MM.1S (cell line): Measurements from ENCODE around the gene CDC27.
"Not testable (repeated sequence)": the region's sequence is repeated elsewhere in the genome, so short reads cannot be mapped to it uniquely, and the experiment has no call there.

Source experiments
- DNase-seq: peaks from one replicate; pipeline ENCODE4 v3.0.0-alpha.2; 2015
- H2AFZ ChIP-seq: fragments of 300-600 bp; sonication (generic); 2 replicates; pipeline ENCODE4 v1.6.0; 2016; ENCODE audit warnings: antibody characterized with exemption, low read length
- H3F3A ChIP-seq: fragments of 300-600 bp; sonication (generic); 2 replicates; pipeline ENCODE4 v1.6.1; 2016; ENCODE audit warnings: mild to moderate bottlenecking, antibody characterized with exemption, low read length, moderate library complexity, mixed read lengths; ENCODE audit not compliant: insufficient read depth
- H3K27ac ChIP-seq: fragments of 300-600 bp; sonication (generic); 2 replicates; pipeline ENCODE4 v1.5.1; 2016; ENCODE audit warnings: mild to moderate bottlenecking, low read length
- H3K27me3 ChIP-seq: fragments of 300-600 bp; sonication (generic); replicated peaks from 2 replicates; pipeline ENCODE4 v1.6.0; 2016; ENCODE audit warnings: low read length; ENCODE audit not compliant: insufficient read depth
- H3K36me3 ChIP-seq: fragments of 300-600 bp; sonication (generic); replicated peaks from 2 replicates; pipeline ENCODE4 v1.6.1; 2016; ENCODE audit warnings: mild to moderate bottlenecking, low read length, mixed read lengths; ENCODE audit not compliant: insufficient read depth
- H3K4me1 ChIP-seq: fragments of 300-600 bp; sonication (generic); 2 replicates; pipeline ENCODE4 v1.6.1; 2016; ENCODE audit warnings: low read length, mixed read lengths
- H3K4me2 ChIP-seq: fragments of 300-600 bp; sonication (generic); 2 replicates; pipeline ENCODE4 v1.6.0; 2016; ENCODE audit warnings: low read depth, low read length
- H3K4me3 ChIP-seq: fragments of 300-600 bp; sonication (generic); 2 replicates; pipeline ENCODE4 v1.5.1; 2016; ENCODE audit warnings: low read length, mixed read lengths
- H3K79me2 ChIP-seq: fragments of 300-600 bp; sonication (generic); 2 replicates; pipeline ENCODE4 v1.6.1; 2016; ENCODE audit warnings: mixed run types, low read length, mixed read lengths
- H3K9ac ChIP-seq: fragments of 300-600 bp; sonication (generic); 2 replicates; pipeline ENCODE4 v1.6.1; 2016; ENCODE audit warnings: low read length, mixed read lengths
- H3K9me2 ChIP-seq: fragments of 300-600 bp; sonication (generic); replicated peaks from 2 replicates; pipeline ENCODE4 v1.6.1; 2016; ENCODE audit warnings: mild to moderate bottlenecking, low read length, mixed read lengths; ENCODE audit not compliant: insufficient read depth
- H3K9me3 ChIP-seq: fragments of 300-600 bp; sonication (generic); replicated peaks from 2 replicates; pipeline ENCODE4 v1.6.1; 2016; ENCODE audit warnings: mild to moderate bottlenecking, low read length, mixed read lengths; ENCODE audit not compliant: insufficient read depth
- H4K20me1 ChIP-seq: fragments of 300-600 bp; sonication (generic); 2 replicates; pipeline ENCODE4 v1.6.1; 2016; ENCODE audit warnings: mild to moderate bottlenecking, low read length, moderate library complexity, mixed read lengths; ENCODE audit not compliant: insufficient read depth
- EZH2 ChIP-seq: fragments of 300-600 bp; sonication (generic); optimal IDR thresholded peaks from 2 replicates; pipeline ENCODE3; 2017; ENCODE audit warnings: low read depth, mild to moderate bottlenecking, antibody characterized with exemption, low read length, mixed read lengths
- EZH2phosphoT487 ChIP-seq: fragments of 300-600 bp; sonication (generic); IDR thresholded peaks from 2 replicates; pipeline ENCODE4 v1.6.1; 2018; ENCODE audit warnings: antibody characterized with exemption, low read length
- TF ChIP-seq, protein P1 (sequence below): fragments of 300-600 bp; sonication (generic); IDR thresholded peaks from 2 replicates; pipeline ENCODE4 v1.5.1; 2016; ENCODE audit warnings: antibody characterized with exemption, low read length, mixed read lengths

CDC27 gene

DNA sequence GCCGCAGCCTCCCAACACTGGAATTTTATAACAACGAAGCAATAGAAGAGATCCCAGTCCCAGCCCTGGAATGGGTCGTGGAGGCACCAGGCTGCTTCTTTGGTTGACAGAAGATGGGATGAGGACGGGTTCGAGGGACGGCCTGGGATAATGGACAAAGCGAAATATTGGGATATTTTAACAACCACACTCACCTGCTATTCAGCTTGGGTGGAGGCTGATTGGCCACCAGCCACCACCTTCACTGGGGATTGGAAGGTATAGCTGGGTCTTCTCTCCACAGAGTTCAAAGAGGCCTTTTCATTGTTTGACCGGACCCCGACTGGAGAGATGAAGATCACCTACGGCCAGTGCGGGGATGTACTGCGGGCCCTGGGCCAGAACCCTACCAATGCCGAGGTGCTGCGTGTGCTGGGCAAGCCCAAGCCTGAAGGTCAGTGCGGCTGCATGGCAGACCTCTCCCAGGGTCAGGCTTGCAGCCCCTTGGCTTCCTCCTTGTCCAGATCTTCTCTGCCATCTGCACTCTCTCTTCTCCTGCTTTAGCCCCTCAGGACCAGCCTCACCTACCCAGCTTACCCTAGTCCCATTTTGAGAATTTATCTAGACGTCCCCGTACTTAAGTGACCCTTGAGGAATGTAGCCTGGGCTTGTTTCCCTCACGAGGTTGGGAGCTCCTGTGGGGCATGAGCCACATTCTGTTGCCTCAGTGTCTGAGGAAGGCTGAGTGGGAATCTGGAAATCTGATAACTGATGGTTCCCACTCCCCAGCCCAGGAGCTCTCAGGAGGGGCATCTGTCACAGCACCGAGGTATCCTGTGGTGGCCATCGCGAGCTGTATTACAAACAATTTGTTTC lies 30.8 kb upstream of the CDC27 start:
- no peaks in the 10 kb centered on the region for H3K9me3 ChIP-seq
- H3K9ac ChIP-seq, result no peak overlapping the region
- no peak for TF ChIP-seq EZH2
- no peak for TF ChIP-seq EZH2phosphoT487
- TF ChIP-seq, protein P1, sequence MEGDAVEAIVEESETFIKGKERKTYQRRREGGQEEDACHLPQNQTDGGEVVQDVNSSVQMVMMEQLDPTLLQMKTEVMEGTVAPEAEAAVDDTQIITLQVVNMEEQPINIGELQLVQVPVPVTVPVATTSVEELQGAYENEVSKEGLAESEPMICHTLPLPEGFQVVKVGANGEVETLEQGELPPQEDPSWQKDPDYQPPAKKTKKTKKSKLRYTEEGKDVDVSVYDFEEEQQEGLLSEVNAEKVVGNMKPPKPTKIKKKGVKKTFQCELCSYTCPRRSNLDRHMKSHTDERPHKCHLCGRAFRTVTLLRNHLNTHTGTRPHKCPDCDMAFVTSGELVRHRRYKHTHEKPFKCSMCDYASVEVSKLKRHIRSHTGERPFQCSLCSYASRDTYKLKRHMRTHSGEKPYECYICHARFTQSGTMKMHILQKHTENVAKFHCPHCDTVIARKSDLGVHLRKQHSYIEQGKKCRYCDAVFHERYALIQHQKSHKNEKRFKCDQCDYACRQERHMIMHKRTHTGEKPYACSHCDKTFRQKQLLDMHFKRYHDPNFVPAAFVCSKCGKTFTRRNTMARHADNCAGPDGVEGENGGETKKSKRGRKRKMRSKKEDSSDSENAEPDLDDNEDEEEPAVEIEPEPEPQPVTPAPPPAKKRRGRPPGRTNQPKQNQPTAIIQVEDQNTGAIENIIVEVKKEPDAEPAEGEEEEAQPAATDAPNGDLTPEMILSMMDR, result no peak
- no peak overlapping the region for H3K4me2 ChIP-seq
- H3K27me3 ChIP-seq, result no peaks in the 10 kb centered on the region
- H4K20me1 ChIP-seq, result no peaks in the 10 kb centered on the region
- H3K27ac ChIP-seq, result no peak overlapping the region
- H3K36me3 ChIP-seq, result no peaks in the 10 kb centered on the region
- no peaks in the 10 kb centered on the region for H3K9me2 ChIP-seq
- no peak for DNase-seq
- H3K4me1 ChIP-seq, result no peaks in the 10 kb centered on the region
- H3K79me2 ChIP-seq, result no peaks in the 10 kb centered on the region
- H3K4me3 ChIP-seq, result no peak overlapping the region
- H3F3A ChIP-seq, result no peaks in the 10 kb centered on the region
- no peak overlapping the region for H2AFZ ChIP-seq

- Histone ChIP-seq H3F3A (no peaks in the 10 kb centered on the region), H3K36me3 (no peaks in the 10 kb centered on the region), H3K4me1 (no peaks in the 10 kb centered on the region), H3K9ac (no peak overlapping the region), H3K4me3 (no peak overlapping the region), H2AFZ (no peak overlapping the region), H4K20me1 (no peaks in the 10 kb centered on the region), H3K9me3 (no peaks in the 10 kb centered on the region), H3K9me2 (no peaks in the 10 kb centered on the region), H3K27ac (no peak overlapping the region), H3K79me2 (no peaks in the 10 kb centered on the region), H3K4me2 (no peak overlapping the region), H3K27me3 (no peaks in the 10 kb centered on the region)
- TF ChIP-seq, protein P1, result no peak
- TF ChIP-seq EZH2phosphoT487, result no peak
- no peak for TF ChIP-seq EZH2
- DNase-seq, result no peak
Measured at GRCh38 chr17:47218896-47219430, 29.9 kb upstream of the CDC27 start.

GRCh38 chr17:47217279-47217678 lies 28.2 kb upstream of the CDC27 start:
- H3F3A ChIP-seq, H3K27ac ChIP-seq, H3K27me3 ChIP-seq, H3K36me3 ChIP-seq, H3K4me2 ChIP-seq, H3K9me3 ChIP-seq, H2AFZ ChIP-seq, H3K4me3 ChIP-seq, H3K79me2 ChIP-seq, DNase-seq, H4K20me1 ChIP-seq, H3K9me2 ChIP-seq, H3K9ac ChIP-seq: not testable (repeated sequence)
- H3K4me1 ChIP-seq, result peaks cover 10% of the 10 kb centered on the region

DNA sequence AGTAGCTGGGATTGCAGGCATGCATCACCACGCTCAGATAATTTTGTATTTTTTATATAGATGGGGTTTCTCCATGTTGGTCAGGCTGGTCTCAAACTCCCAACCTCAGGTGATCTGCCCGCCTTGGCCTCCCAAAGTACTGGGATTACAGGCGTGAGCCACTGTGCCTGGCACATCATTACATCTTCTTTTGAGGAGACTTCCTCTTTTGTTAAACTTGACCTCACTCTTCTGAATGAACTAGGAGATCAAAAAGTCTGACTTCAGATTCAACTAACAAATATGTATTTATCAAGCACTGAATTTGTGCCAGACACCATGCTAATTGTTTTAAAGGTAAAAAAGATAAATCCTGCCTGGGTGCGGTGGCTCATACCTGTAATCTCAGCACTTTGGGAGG lies 27.7 kb upstream of the CDC27 start:
- DNase-seq, H3K9me2 ChIP-seq, H3K36me3 ChIP-seq, H2AFZ ChIP-seq, H3K27me3 ChIP-seq, H3K4me2 ChIP-seq, H3K27ac ChIP-seq, H4K20me1 ChIP-seq, H3K9me3 ChIP-seq, H3K9ac ChIP-seq, H3F3A ChIP-seq, H3K79me2 ChIP-seq, H3K4me3 ChIP-seq: not testable (repeated sequence)
- H3K4me1 ChIP-seq, result peaks cover 12% of the 10 kb centered on the region
